ENCODE measurements around the gene ARPC2.

Gene ARPC2

GRCh38 chr2:218261423-218262236 is 44.6 kb downstream of the ARPC2 start:
- TF ChIP-seq CTCF (conservative IDR thresholded peaks at IDR 0.05; ENCODE audit: control insufficient read depth, insufficient read depth, low read depth, low read length): no peak

GRCh38 chr2:218262237-218262600 is 45.2 kb downstream of the ARPC2 start:
- H3K4me3 ChIP-seq (ENCODE audit: control insufficient read depth, low read depth, low read length): no peak overlapping the region
- DNase-seq (ENCODE audit: low read depth): no peak
- TF ChIP-seq CTCF (conservative IDR thresholded peaks at IDR 0.05; ENCODE audit: control insufficient read depth, insufficient read depth, low read depth, low read length): no peak

More at GRCh38 chr2:218261423-218262236, 44.6 kb downstream of the ARPC2 start:
- DNase-seq (ENCODE audit: low read depth): no peak
- H3K4me3 ChIP-seq (ENCODE audit: control insufficient read depth, low read depth, low read length): no peak overlapping the region

GRCh38 chr2:218262631-218263586 is 45.9 kb downstream of the ARPC2 start:
- no peak overlapping the region for H3K4me3 ChIP-seq (ENCODE audit: control insufficient read depth, low read depth, low read length)
- no peak for TF ChIP-seq CTCF (conservative IDR thresholded peaks at IDR 0.05; ENCODE audit: control insufficient read depth, insufficient read depth, low read depth, low read length)
- no peak for DNase-seq (ENCODE audit: low read depth)

GRCh38 chr2:218263817-218264641 is 47.0 kb downstream of the ARPC2 start:
- no peak overlapping the region for H3K4me3 ChIP-seq (ENCODE audit: control insufficient read depth, low read depth, low read length)
- peak; percentile 3 for TF ChIP-seq CTCF (conservative IDR thresholded peaks at IDR 0.05; ENCODE audit: control insufficient read depth, insufficient read depth, low read depth, low read length)
- DNase-seq (ENCODE audit: low read depth): no peak

- no peak for TF ChIP-seq CTCF (conservative IDR thresholded peaks at IDR 0.05; ENCODE audit: control insufficient read depth, insufficient read depth, low read depth, low read length)
- no peak overlapping the region for H3K4me3 ChIP-seq (ENCODE audit: control insufficient read depth, low read depth, low read length)
- DNase-seq (ENCODE audit: low read depth): no peak
Measured at GRCh38 chr2:218264773-218265561, 48.0 kb downstream of the ARPC2 start.

All from fibroblast of mammary gland (primary cell).